ENCODE results near the gene SNX1.

The SNX1 gene

GRCh38 chr15:64122936-64123351 lies 27.2 kb downstream of the SNX1 start:
- H3K4me3 ChIP-seq (ENCODE audit: low read length) = no peak overlapping the region
- TF ChIP-seq CTCF (conservative IDR thresholded peaks at IDR 0.05; ENCODE audit: low read length) = no peak
- no peak for DNase-seq (ENCODE audit: low read depth)

DNA sequence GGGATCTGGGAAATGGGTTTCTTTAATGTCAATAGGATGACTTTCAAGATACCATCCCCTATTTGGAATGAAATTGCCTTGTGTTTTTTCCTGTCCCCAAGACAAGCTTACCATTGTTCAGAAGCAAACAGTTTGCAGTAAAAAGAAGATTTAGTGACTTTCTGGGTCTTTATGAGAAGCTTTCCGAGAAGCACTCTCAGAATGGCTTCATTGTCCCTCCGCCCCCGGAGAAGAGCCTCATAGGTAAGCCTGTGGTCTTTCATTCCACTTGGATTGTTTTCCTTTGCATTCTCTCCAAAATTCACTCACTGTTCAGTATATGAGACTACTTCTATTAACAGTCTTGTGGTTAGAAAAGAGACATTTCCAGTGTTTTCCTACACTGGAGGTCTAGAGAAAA lies 30.2 kb downstream of the SNX1 start:
- TF ChIP-seq CTCF (conservative IDR thresholded peaks at IDR 0.05; ENCODE audit: low read length) = no peak
- DNase-seq (ENCODE audit: low read depth) = no peak
- H3K4me3 ChIP-seq (ENCODE audit: low read length) = no peak overlapping the region

- H3K4me3 ChIP-seq (ENCODE audit: low read length) = no peak overlapping the region
Observed at GRCh38 chr15:64127521-64128270, 31.9 kb downstream of the SNX1 start.

GRCh38 chr15:64130159-64130558 lies 34.4 kb downstream of the SNX1 start:
- H3K4me3 ChIP-seq (ENCODE audit: low read length) = no peak overlapping the region
- no peak for DNase-seq (ENCODE audit: low read depth)
- no peak for TF ChIP-seq CTCF (conservative IDR thresholded peaks at IDR 0.05; ENCODE audit: low read length)

More at GRCh38 chr15:64127521-64128270, 31.9 kb downstream of the SNX1 start:
- no peak for DNase-seq (ENCODE audit: low read depth)
- TF ChIP-seq CTCF (conservative IDR thresholded peaks at IDR 0.05; ENCODE audit: low read length) = no peak

- H3K4me3 ChIP-seq (ENCODE audit: low read length) = no peak overlapping the region
- no peak for DNase-seq (ENCODE audit: low read depth)
- TF ChIP-seq CTCF (conservative IDR thresholded peaks at IDR 0.05; ENCODE audit: low read length) = no peak
Observed at GRCh38 chr15:64131547-64131946, 35.8 kb downstream of the SNX1 start.

DNA sequence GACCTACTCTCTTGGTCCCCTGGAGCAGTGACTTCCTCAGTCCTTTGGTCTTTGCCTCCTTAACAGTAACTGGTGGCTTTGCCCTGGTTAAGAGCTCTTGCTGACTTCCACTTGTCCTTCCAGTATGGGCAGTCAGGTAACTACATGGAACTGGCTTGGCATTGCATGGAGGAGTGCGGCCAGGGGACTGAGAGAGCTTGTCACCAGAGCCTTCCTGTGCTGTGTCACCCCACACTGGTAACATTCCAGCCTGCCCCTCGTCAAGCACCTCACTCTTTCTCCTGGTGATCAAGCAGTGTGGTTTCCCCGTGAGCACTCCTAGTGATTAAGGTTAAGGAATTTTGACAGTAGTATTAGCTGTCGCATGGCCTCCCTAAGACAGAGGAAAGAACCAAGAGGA lies 36.4 kb downstream of the SNX1 start:
- no peak for TF ChIP-seq CTCF (conservative IDR thresholded peaks at IDR 0.05; ENCODE audit: low read length)
- H3K4me3 ChIP-seq (ENCODE audit: low read length) = no peak overlapping the region
- DNase-seq (ENCODE audit: low read depth) = no peak

DNA sequence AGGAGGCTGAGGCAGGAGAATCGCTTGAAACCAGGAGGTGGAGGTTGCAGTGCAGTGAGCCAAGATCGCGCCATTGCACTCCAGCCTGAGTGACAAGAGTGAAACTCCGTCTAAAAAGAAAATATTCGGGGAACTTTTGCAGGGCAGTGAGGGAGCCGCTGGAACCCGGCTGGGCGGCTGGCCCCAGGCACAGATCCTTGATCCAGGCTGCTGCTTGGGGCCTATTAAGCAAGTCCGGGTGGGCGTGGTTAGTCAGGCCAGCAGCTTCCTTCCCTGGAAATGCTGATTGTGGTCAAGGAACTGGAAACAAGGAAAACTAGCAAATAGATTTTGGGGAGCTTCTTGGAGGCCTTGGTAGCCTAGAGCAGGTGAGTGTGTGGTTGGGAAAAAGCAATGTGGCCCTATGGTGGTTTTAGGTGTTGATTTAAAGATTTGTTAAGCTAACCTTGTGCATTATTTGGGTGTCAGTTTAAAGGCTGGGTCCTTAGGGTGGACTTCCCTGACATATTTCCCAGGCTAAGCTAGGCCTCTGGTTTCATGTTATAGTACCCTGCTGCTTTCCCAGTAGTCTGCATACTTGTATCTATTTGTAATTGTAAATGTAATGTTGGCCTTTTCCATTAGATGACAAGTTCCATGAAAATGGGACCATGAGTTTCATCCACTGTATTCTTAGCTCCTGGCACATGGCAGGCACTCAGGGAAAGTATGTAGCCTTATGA lies 38.0 kb downstream of the SNX1 start:
- DNase-seq (ENCODE audit: low read depth) = no peak
- H3K4me3 ChIP-seq (ENCODE audit: low read length) = no peak overlapping the region
- TF ChIP-seq CTCF (conservative IDR thresholded peaks at IDR 0.05; ENCODE audit: low read length) = no peak

All from AG10803 (cell line).